ENCODE results near the gene LIPT1.

DNA sequence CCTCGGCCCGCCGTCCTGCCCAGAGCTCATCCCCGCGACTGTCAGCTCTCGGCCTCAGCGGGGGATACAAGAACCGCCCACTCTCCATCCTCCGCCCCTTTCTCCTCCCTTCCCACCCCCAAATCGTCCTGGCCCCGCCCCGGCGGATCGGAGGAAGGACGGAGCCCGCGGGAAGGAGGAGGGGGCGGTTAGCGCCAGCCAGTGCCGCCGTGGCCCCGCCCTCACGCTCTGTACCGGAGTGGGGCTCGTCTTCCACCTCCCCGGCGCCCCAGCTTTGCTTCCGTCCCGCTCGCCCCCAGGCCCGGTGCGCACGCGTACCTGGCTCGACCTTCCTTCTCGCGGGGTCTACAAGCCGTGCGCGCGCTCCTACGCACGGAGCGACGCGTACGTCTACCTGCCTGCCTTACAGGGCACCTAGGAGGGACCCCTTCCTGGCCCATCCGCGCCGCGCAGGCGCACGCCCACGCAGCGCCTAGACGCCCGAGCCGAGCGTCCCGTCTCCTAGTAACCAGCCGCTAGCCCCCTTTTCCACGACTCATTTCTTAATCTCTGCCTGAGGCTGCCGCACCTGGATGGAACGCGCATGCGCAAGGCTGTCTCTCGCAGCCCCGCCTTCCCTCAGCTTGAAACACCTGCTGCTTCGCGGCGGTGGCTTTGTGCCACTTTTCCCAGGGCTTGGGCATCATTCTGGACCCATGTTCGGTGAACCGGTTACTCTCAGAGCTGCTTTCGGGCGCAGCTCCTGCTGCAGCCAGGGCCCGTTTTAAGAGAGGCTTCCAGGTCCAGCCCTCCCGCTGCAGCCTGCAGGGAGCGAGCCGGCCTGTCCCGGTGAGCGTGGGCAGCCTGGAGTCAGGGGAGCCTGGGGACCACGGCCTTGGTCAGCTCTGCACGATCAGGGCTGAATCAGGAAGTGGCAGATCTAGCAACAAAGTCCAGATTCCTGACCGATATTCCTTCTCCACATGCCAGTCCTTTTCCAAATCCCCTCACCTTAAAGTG, 13.4 kb upstream of the LIPT1 start, which contains the start of gene C2orf15:
- no peak for TF ChIP-seq EZH2phosphoT487 (IDR thresholded peaks at IDR 0.05; ENCODE audit: borderline replicate concordance, low read length)
- TF ChIP-seq CTCF (conservative IDR thresholded peaks at IDR 0.05; ENCODE audit: low read depth, low read length): no peak

Measured in PC-3 (cell line).